Stimulated activated CD4-positive, alpha-beta T cell treated with anti-CD3 and anti-CD28 coated beads, Interleukin-15, amount 100 ng/mL, for 48 hours (primary cell): ENCODE measurements around the gene ADAP1.
"Not testable (repeated sequence)": the region's sequence is repeated elsewhere in the genome, so short reads cannot be mapped to it uniquely, and the experiment has no call there.

Experiments used
- DNase-seq, 2 donors: peaks; one replicate each; pipeline ENCODE4 v3.0.0-alpha.2; 2020; ENCODE audit warnings: low read depth in 2 of 2

Gene ADAP1

GRCh38 chr7:974820-975681, 20.6 kb upstream of the ADAP1 start, which contains the start of gene COX19:
Gene COX19, minus strand, starts transcription at chr7:975549. Its CDS starts 40 bp downstream, at chr7:975509.
- peak; percentile 84 to 88 for DNase-seq

DNA sequence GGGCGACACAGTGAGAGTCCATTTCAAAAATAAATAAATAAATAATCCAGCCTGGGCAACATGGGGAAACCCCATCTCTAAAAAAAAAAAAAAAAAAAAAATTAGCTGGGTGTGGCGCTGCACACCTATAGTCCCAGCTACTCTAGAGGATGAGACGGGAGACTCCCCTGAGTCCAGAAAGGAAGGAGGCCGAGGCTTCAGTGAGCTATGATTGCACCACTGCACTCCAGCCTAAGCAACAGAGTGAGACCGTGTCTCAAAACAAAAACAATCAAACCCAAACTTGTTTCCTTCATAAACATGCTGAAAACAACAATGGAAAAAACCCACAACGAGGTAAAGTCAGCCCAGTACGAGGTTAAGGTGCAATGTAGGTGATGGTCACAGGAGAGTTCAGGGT, 19.7 kb upstream of the ADAP1 start:
- DNase-seq: no peak

DNA sequence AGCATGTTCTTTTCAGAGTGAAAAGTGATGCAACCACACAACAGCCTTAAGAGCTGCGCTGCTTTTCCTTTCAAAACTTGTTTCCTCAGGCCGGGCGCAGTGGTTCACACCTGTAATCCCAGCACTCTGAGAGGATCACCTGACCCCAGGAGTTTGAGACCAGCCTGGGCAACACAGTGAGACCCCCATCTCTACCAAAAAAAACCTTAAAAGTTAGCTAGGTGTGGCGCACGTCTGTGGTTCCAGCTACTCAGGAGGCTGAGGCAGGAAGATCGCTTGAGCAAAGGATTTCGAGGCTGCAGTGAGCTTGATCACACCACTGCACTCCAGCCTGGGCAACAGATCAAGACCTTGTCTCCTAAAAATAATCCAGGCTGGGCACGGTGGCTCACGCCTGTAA, 18.8 kb upstream of the ADAP1 start:
- no peak for DNase-seq

DNA sequence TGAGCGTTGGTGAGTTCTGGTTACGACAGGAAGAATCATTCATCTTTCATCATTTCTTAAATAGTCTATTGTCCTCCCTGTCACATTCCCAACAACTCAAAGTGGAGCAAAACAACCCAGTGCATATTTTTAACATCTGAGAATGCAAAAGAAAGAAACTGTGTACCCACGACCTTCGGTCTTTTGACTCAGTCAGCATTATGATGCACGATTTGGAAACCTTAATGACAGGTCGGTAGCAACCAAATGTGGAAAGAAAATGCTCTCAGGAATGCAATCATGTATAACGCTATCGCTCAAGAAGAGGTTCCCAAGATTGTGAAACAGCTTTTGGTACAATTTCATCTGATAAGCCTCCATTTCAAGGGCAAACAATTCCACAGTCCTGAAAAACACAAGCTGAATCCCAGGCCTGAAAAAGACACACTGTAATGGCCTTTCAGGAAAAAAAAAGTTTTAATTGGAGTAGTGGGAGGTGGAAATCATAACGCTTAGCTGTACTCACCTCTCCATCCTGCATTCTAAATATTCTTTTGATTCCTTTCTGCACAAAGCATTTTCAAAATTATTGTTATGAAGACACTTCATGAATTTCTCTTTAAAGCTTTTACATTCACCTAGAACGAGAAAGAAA, 18.3 kb upstream of the ADAP1 start:
- no peak for DNase-seq

GRCh38 chr7:972110-972509, 17.6 kb upstream of the ADAP1 start:
- DNase-seq: no peak

DNA sequence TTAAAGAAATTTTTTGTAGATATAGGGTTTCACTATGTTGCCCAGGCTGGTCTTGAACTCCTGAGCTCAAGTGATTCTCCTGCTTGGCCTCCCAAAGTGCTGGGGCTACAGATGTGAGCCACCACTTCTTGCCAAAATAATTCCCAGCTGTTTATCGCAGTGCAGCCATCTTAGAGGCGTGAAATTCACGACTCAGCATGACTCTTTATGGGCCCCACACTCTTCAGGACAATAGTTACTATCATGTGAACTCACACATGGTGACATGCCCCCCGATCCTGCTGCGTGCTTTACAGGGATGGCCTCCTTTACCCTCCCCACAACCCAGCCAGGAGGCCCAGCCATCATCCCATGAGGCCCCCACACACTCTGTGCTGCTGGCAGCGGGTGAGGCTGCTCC, 16.3 kb upstream of the ADAP1 start:
- no peak for DNase-seq

DNA sequence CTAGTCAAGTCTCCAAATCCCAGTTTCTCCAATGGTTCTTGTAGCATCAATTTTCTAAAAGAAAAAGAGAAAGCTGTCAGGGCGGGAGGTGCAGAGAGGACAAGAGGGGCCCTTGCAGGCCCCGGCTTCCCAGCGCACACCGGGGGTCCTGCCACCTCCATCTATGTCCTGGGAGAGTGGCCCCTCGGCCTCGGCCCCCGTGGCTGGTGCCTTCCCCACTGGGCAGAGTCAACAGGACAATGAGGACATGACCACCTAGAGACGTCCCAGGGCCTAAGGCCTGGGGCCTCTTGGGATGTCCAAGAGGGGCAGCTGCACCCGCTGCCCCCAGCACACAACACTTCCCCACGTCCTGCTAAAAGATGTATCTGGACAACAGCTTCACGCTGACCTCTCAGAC, 14.9 kb upstream of the ADAP1 start:
- no peak for DNase-seq

DNA sequence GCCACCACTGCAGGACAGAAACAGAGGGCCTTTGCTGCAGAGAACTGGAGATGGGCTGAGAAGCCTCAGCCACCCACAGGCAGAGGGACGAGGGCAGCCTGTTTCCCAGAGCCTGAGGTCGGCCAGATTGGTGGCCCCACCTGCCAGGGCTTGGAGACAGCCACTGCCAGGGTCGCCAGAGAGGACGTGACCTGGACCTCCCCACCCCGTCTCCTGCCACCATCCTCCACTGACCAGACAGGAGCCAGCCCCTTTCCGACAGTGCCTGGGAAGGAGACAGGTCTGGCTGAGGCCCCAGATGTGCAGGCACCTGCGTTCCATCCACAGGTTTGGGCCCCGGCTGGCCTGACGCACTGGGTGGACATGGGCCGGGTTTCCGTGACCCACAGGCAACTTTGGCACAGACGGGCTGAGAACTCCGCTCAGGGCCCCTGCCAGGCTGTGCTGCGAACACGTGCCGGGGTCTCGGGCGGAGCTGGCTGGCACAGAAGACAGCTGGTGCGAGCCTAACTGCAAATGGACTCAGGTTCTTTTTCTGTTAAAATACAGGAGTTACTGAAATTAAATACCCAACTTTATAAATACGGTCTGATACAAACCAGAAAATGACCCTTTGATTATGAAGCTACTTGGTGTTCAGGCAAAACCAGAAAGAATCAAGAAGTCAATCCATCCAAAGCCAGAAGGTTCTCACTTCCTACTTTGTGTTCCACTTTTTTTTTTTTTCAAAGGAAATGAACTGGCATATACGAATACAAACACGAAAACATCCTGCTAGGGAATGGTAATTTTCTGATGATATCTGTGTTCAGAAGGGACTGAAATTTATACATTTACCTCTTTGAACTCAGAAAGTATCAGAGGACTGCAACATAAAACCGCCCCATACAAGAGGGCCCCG, 14.0 kb upstream of the ADAP1 start:
- no peak for DNase-seq

- no peak for DNase-seq
These were observed 13.0 kb upstream of the ADAP1 start for GRCh38 chr7:967361-968082.

- DNase-seq: no peak
These were observed 12.0 kb upstream of the ADAP1 start for GRCh38 chr7:966291-967069.

DNA sequence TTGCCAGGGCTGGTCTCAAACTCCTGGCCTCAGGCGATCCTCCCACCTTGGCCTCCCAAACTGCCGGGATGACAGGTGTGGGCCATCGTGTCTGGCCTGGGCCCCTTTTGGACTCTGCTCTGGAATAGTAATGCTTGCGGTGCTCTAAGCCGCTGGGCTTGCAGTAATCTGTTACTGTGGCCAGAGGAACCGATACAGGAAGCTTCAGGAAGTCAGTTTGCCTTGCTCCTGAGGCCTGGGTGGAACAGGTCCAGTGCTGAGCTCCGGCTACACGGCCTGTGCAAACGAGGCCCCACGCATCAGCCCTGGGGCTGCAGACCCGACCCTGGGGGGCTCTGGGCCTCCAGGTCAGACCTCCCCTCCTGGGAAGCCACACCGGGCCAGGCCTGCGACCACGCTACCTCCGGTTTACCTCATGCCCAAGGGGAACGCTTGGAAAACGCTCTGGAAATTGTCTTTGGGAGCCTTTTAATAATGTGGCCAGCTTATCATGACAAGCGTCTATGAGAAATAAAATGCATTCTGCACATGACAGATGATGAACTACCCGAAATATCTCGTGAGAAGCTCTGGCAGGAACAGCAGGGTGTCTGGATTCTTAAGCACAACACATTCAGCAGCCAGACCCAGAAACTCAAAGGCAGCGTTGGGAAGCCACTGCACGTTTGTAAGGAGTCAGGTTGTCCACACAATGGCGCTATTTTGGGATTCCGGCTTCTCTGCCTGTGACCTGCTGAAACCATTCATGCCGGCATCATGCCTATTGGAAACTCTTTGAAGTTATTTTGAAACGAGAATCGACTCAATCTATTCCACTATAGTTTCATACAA, 10.1 kb upstream of the ADAP1 start:
- no peak for DNase-seq

DNA sequence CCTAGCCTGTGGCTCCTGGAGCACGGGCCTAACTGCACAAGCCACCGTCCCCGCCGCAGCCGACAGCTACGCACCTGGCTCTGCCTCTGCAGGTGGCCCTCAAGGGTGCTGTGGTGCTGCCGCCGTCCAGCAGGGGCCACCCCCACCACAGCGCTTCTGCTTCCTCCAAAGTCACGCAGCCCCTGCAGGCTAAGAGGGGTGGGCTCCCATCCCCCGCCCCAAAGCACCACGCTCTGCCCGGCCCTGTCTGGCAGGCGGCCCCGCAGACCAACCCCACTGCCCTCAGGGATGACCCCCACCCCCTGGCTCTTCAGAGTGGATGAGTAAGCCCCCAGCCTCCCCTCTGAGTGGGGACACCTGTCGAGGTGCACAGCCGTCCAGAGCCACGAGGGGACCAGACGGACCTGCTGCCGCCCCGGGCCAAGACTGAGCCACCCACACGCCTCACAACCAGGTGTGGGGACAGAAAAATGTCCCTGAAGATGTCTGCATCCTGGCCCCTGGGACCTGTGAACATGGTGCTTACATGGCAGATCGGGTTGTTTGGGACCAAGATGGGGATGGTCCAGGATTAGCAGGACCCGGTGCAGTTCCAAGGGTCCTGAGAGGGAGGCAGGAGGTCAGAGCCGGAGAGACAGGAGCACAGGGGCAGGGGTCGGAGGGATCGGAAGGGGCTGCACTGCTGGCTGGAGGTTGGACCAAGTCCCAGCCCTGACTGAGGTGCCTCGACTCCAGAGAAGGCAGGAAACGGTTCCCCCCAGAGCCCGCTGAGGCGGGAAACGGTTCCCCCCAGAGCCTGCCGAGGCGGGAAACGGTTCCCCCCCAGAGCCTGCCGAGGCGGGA, 9.0 kb upstream of the ADAP1 start:
- DNase-seq: no peak

- no peak for DNase-seq
These were observed 8.1 kb upstream of the ADAP1 start for GRCh38 chr7:962401-963081.

DNA sequence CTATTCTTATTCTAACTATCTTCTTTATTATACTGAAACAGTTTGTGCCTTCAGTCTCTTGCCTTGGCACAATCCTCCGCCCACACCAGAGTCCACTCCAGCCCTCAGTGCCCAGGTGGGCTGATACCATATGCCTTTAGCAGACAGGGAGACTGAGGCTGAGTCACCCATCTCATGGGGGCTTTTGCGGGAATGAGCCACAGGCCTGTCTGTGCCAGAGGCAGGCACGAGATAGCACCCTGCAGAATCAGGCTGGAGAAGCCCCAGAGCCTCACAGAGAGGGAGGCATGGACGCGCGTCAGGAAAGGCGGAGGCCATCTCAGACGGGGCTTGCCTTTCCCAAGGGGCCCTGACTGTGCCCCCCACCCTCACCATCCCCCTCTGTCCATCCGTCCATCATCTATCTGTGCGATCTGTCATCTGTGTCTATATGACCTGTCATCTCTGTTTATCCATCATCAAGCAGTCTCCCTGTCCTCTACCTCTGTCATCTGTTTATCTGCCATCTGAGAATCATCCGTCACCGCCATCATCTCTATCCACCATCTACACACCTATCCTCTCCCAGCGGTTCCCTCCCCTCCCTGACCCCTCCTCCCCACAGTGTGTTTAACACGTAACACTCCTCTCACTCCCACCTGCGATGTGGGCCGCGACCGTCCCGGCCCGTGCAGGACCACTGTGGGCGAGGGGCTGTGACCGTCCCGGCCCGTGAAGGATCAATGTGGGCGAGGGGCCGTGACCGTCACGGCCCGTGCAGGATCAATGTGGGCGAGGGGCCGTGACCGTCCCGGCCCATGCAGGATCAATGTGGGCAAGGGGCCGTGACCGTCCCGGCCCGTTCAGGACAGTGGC, 7.3 kb upstream of the ADAP1 start:
- no peak for DNase-seq

DNA sequence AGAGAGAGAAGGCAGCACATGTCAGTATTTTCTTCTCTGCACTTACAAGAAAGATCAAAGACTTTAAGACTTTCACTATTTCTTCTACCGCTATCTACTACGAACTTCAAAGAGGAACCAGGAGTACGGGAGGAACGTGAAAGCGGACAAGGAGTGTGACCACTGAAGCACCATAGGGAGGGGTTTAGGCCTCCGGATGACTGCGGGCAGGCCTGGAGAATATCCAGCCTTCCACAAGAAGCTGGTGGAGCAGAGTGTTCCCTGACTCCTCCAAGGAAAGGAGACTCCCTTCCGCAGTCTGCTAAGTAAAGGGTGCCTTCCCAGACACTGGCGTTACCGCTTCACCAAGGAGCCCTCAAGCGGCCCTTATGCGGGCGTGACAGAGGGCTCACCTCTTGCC, 6.5 kb upstream of the ADAP1 start:
- DNase-seq: not testable (repeated sequence)

- no peak for DNase-seq
These were observed 5.9 kb upstream of the ADAP1 start for GRCh38 chr7:960269-960871.

- not testable (repeated sequence) for DNase-seq
These were observed 5.3 kb upstream of the ADAP1 start for GRCh38 chr7:959740-960139.
